Dedifferentiated amniotic fluid mesenchymal stem cell (primary cell): ENCODE results near the gene TNS3.

Experiments used
- DNase-seq: peaks from one replicate; pipeline ENCODE4 v3.0.0-alpha.2; 2016; ENCODE audit errors: extremely low spot score

The TNS3 gene

GRCh38 chr7:47368190-47368812 lies 213.6 kb downstream of the TNS3 start:
- DNase-seq = no peak

- no peak for DNase-seq
Observed at GRCh38 chr7:47367369-47367768, 214.5 kb downstream of the TNS3 start.

DNA sequence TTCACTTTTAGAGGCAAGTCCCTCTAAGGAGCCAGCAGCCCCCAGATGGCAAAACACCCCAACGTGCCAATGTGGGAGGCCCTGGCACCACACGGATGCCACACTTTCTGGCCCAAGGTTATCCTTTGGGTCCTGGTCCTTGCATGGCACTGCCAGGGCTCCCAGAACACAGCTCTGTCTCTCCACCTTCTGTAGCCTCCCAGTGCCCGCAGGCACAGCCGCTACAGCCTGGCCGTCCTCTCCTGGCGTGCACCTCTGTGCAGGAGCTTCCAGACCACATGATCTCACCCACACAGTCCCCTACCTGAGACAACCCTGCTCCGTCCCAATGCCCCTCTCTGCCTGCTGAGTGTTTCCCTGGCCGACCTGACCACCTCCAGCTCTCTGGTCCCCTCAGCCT lies 215.0 kb downstream of the TNS3 start:
- DNase-seq = no peak

DNA sequence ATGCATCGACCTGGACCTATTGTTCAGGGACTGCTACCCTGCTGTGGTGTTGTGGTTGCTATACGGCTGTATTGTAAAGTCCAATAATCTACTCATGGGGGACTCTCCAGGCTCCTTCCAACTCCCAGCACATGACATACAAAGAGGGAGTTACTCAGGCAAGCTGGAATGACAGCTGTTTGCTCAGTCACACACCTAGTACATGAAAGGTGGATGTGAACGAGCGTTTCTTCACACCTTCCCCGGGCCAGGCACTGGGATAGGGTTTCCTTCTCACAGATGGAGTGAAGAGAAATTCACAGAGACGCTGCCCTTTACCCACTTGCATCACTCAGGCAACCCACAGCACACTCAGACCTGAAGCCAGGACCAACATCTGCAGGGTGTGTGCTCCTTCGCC lies 215.7 kb downstream of the TNS3 start:
- no peak for DNase-seq

DNA sequence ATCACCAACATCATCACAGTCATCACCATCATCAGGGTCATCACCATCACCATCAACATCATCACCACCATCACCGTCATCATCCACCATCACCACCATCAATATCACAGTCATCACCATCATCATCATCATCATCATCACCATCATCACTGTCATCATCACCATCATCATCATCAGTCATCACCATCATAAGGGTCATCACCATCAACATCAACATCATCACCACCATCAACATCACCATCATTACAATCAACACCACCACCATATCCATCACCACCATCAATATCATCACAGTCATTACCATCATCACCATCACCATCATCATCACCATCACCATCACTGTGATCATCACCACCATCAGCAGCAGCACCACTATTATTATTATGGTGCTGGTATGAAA lies 218.9 kb downstream of the TNS3 start:
- no peak for DNase-seq

- peak; percentile 80 for DNase-seq
Observed at GRCh38 chr7:47361746-47362215, 220.1 kb downstream of the TNS3 start.

DNA sequence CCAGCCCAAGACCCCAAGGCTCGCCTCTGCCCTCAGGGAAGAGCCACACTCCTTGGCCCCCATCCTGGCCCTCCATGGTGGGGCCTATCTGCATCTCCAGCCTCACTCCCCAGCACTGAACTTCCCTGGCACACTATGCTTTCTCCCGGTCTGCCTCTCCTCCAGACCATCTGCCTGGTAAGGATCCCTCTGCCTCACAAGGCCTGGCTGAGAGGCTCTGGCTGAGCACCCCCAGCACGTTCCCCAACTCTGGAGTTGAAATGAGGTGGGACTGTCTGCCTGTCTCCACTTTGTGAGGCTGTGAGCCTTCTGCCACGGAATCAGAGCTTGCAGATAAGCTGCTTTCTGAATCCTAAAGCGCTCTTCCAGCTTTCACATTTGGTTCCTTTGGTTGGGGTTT lies 220.7 kb downstream of the TNS3 start:
- DNase-seq = no peak

DNA sequence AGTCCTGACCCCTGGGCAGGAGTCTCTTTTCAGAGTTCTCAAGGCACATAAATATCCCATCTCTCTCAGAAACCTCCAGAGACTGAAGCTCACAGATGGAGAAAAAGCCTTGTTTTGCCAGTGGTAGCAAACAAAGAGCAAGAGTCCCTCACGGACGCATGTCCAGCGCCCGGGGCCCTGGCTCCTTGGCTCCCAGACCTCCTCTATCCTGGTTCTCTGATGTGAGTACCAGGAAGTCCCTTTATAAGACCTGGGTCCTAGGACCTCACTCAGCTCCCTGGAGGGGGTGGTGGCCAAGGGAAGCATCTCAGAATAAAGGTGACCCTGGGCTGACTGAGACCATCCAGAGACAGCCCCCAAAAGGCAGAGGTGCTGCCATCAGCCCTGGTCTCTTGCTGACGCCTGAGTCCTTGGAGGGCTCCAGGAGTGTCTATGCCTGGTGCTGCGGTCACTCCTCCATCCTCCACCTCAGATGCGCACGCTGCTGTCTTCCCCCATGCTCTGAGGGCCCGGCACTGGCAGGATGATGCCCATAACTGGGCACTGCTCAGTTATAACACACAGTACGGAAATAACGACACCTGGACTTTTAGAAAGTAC lies 221.5 kb downstream of the TNS3 start:
- no peak for DNase-seq

GRCh38 chr7:47358944-47359588 lies 222.8 kb downstream of the TNS3 start:
- no peak for DNase-seq

DNA sequence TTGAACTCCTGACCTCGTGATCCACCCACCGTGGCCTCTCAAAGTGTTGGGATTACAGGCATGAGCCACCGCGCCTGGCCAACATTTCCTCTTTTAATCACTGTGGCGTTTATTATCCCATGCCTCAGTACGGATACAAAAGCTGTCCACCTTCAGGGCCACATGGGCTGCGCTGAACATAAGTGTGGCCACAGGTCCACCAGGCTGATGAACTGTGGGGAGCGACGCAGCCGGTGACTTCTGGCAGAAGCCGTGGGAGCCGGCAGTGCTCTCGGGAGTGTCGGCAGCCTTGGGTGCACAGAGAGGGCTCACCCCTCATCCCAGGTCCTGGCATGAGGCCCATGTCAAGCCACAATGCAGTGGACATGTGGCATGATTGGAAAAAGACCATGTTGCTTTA lies 223.6 kb downstream of the TNS3 start:
- DNase-seq = no peak

- no peak for DNase-seq
Observed at GRCh38 chr7:47357863-47358262, 224.0 kb downstream of the TNS3 start.

DNA sequence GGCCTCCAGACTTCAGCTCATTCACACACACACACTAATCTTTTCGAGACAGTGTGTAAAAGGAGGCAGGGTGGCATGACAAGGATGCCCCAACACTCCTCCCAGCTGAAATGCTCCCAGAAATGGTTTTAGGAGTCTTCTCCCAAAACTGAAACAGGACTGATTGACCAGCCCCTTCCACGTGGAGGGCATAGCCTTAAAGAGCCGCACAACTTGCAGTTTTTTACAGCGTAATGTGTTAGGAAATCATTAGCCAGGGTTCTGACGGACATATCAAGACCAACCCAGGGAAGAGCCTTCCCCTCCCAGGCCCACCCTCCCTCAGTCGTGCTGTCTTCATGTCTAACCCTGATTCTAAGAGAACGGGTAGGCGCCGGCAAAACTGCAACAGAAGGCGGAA lies 224.6 kb downstream of the TNS3 start:
- no peak for DNase-seq

- DNase-seq = no peak
Observed at GRCh38 chr7:47356261-47356660, 225.7 kb downstream of the TNS3 start.

GRCh38 chr7:47355684-47356083 lies 226.2 kb downstream of the TNS3 start:
- DNase-seq = no peak

- no peak for DNase-seq
Observed at GRCh38 chr7:47354831-47355541, 226.9 kb downstream of the TNS3 start.

DNA sequence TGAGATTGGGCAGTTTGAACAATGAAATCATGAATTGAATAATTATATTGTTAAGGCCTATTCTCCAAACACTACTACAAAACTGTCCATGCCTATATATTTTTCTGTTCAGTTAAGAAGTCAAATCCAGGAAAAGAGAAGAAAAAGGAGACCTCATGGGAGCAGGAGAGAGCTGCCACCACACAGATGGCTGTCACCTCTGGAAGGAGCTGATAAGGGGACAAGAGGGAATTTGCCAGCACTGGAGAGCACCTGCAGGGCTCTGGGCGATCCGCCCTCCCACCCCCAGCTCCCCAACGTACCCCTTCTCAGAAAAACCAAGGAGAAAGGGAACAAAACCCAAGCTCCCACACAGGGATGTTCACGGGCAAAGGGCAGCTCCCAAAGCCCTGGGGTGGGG lies 227.8 kb downstream of the TNS3 start:
- DNase-seq = no peak

DNA sequence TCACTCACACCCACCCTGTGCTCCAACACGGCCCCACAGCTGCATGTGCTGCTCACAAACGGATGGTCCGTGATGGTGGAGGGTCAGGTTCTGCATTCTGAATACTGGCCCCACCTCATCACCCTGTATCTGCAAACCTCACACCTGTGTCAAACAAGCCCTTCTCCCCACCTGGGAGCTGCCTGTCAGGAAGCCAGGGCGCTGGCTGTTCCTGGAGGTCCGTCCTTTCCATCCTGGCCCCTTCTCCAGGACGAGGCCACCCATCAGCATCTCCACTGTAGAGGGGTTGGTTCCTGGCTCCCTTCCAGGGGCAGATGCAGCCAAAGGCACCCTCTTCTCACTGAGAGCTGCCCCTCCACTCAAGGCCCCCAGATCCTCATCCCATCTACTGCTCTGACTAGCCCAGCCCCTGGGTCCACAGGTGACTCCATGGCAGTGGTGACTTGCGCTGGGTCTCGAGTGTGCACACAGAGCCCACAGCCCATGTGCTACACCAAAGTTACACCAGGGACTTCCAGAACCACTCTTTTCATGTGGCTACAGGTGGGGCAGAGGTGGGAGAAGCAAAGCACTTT lies 229.4 kb downstream of the TNS3 start:
- no peak for DNase-seq

GRCh38 chr7:47351233-47352154 lies 230.4 kb downstream of the TNS3 start:
- DNase-seq = no peak

DNA sequence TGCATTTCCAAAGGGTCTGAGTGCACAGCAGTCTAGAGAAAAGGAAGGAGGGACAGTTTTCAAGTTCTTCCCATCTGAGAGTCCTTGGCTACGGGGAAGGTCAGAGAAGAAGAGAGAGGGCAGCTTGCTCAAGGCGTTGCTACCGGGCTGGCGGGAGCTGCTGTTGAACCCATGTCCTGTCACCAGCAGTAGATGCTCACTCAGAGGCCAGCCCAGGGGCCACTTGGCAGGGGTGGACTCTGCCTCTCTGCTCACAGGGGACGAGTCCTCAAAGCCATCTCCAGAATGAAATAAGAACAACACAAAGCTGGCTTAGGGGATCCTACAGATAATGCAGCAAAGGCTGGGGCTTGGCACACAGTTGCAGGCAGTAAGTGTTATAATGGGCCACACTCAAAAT lies 231.5 kb downstream of the TNS3 start:
- no peak for DNase-seq

GRCh38 chr7:47349401-47349800 lies 232.5 kb downstream of the TNS3 start:
- no peak for DNase-seq

DNA sequence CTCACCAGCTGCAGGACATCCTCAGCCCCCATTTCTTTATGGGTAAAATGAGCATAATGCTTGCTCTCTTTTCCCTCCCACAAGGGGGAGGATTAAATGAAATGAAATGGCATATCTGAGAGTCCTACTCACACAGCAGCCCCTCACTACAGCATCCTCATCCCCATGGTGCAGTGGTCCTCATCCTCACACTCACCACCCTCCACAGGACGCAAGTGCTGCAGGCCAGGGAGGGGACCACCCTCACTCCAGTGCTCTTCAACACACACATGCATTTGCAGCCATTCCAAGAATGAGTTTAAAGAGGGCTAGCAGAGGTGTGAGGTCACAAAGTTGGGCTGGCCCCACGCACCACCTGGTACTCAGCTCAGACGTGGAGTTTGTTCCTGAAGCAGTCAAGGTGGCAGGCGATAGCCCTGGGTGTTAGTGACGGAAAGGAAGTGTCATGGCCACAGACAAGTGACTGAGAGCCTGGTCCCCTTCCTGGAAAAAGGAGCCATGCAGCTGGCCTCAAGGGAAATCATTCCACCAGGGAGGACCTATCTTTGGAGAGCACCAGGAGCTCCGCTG lies 234.0 kb downstream of the TNS3 start:
- no peak for DNase-seq
